Measurements from ENCODE around the gene XCR1. TPM values are rescaled to one million over a fixed set of nuclear protein-coding genes. Genes with fewer than 3 reads are reported as not detected.

Gene XCR1
- total and polyA plus RNA-seq, 4 donors: not detected

- H3K36me3 ChIP-seq (ENCODE audit: control insufficient read depth, insufficient read depth, low read length): peaks cover 7% of the 10 kb centered on the region
- 35% methylated on average over 8 of the region's 8 CpGs for WGBS (ENCODE audit: insufficient coverage)
- no peaks in the 10 kb centered on the region for H3K9me3 ChIP-seq (ENCODE audit: control insufficient read depth, insufficient read depth, low read length)
- H3K27ac ChIP-seq (ENCODE audit: low read depth, low read length): peak overlapping the region; percentile 63
- peak in 3 of 6 donors; percentile 12 to 91 (median 55) for DNase-seq (ENCODE audit: low read depth in 4 of 6, low spot score in 6 of 6)
- peaks cover 15% of the 10 kb centered on the region for H3K4me1 ChIP-seq (ENCODE audit: control insufficient read depth, insufficient read depth, low read length)
- no peak overlapping the region for H3K4me3 ChIP-seq (ENCODE audit: low read depth, low read length)
- no peaks in the 10 kb centered on the region for H3K27me3 ChIP-seq (ENCODE audit: control insufficient read depth, insufficient read depth, low read length)
Measured at GRCh38 chr3:45987368-45988291, 39.7 kb downstream of the XCR1 start.

DNA sequence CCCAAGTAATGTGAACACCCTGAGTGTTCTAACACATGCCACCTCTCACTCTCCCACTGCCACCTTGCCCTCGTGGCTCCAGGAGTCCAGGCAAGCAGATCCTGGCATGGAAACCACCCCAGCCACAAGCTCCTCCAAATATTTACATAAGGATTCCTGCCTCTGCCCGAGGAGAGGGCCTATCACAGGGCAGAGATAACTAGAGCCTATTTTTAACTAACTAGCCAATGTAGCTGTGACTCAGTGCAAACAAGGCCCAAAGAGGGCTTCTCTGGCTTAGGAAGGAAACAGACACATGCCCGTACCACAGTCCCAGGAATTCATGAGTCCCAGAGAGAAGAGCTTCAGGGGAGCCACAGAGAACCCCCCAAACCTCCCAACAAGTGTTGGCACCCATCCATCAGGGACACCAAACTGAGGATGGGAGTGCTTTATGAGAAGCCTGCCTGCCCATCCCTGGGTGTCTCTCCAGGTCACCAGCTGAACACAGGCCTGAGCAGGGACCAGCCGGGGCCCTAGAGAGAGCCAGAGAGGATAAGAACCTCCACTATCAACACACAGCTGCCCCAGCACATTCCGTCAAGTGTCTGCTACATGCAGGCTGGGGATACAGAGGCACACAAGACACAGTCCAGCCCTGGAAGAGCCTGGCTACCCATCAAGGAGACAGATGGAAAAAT, 40.8 kb downstream of the XCR1 start:
- Histone ChIP-seq H3K4me1 (ENCODE audit: control insufficient read depth, insufficient read depth, low read length) (peaks cover 15% of the 10 kb centered on the region), H3K36me3 (ENCODE audit: control insufficient read depth, insufficient read depth, low read length) (peaks cover 7% of the 10 kb centered on the region)
- 73% methylated on average over 3 of the region's 5 CpGs for WGBS (ENCODE audit: insufficient coverage)

GRCh38 chr3:45985532-45986302, 41.6 kb downstream of the XCR1 start:
- Histone ChIP-seq H3K4me1 (ENCODE audit: control insufficient read depth, insufficient read depth, low read length) (peaks cover 15% of the 10 kb centered on the region), H3K4me3 (ENCODE audit: low read depth, low read length) (no peak overlapping the region), H3K27ac (ENCODE audit: low read depth, low read length) (no peak overlapping the region), H3K27me3 (ENCODE audit: control insufficient read depth, insufficient read depth, low read length) (no peaks in the 10 kb centered on the region), H3K9me3 (ENCODE audit: control insufficient read depth, insufficient read depth, low read length) (no peaks in the 10 kb centered on the region), H3K36me3 (ENCODE audit: control insufficient read depth, insufficient read depth, low read length) (peaks cover 7% of the 10 kb centered on the region)
- WGBS (ENCODE audit: insufficient coverage): 87% methylated on average over 3 of the region's 13 CpGs
- DNase-seq (ENCODE audit: low read depth in 4 of 6, low spot score in 6 of 6): no peak

More for the DNA sequence above, 40.8 kb downstream of the XCR1 start:
- Histone ChIP-seq H3K9me3 (ENCODE audit: control insufficient read depth, insufficient read depth, low read length) (no peaks in the 10 kb centered on the region), H3K4me3 (ENCODE audit: low read depth, low read length) (no peak overlapping the region), H3K27ac (ENCODE audit: low read depth, low read length) (no peak overlapping the region), H3K27me3 (ENCODE audit: control insufficient read depth, insufficient read depth, low read length) (no peaks in the 10 kb centered on the region)
- DNase-seq (ENCODE audit: low read depth in 4 of 6, low spot score in 6 of 6): no peak

DNA sequence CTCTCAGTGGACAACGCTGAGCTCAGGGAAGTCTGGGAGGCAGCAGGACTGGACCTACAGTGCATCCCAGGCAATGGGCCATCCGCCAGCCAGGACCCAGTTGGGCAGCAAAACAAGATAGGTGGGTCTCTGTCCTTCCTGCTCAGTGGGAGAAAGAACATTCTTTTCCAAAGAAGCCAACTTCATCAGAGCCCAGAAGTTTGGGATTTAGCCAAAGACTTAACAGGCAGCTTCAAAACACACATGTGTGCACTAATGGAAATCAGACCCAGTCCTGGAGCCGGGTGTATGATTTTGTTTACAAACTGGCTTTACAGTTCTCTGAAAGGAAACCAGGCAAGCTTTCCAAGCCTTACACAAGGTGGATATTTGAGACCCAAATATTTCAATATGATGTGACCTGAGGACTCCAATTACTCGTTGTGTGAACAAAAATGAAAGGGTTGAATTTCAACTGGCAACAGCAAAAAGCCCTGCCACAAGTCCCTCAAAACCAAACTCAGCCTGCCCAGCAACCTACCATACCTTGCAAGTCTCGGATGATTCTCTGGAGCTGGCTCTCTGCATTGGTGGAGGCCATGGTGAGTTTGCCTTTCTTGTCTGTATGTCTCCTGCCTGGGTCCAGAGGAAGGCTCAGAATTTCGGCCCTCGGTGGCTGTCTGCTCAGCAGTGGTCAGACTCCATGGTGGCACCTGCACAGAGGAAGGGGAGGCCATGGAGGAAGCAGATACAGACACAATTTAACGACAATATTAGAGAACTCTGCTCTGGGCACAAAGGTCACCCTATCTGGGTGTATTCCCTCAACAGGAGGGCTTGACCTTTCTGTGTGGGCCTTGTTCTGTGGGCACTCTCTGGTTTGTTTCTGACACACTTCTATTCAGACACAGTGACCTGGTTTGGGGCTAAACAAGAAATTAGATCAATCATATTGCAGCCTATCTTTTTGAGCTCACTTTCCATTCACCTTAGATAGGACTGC, 42.7 kb downstream of the XCR1 start:
- WGBS (ENCODE audit: insufficient coverage): 87% methylated on average over 6 of the region's 8 CpGs
- Histone ChIP-seq H3K4me3 (ENCODE audit: low read depth, low read length) (no peak overlapping the region), H3K4me1 (ENCODE audit: control insufficient read depth, insufficient read depth, low read length) (peaks cover 15% of the 10 kb centered on the region), H3K27ac (ENCODE audit: low read depth, low read length) (no peak overlapping the region), H3K27me3 (ENCODE audit: control insufficient read depth, insufficient read depth, low read length) (no peaks in the 10 kb centered on the region), H3K9me3 (ENCODE audit: control insufficient read depth, insufficient read depth, low read length) (no peaks in the 10 kb centered on the region), H3K36me3 (ENCODE audit: control insufficient read depth, insufficient read depth, low read length) (peaks cover 7% of the 10 kb centered on the region)
- DNase-seq (ENCODE audit: low read depth in 4 of 6, low spot score in 6 of 6): peak in 1 of 6 donors; percentile 48

- H3K36me3 ChIP-seq (ENCODE audit: control insufficient read depth, insufficient read depth, low read length): peaks cover 10% of the 10 kb centered on the region
- H3K27me3 ChIP-seq (ENCODE audit: control insufficient read depth, insufficient read depth, low read length): no peaks in the 10 kb centered on the region
- H3K4me1 ChIP-seq (ENCODE audit: control insufficient read depth, insufficient read depth, low read length): peaks cover 15% of the 10 kb centered on the region
- H3K4me3 ChIP-seq (ENCODE audit: low read depth, low read length): no peak overlapping the region
- no peak for DNase-seq (ENCODE audit: low read depth in 4 of 6, low spot score in 6 of 6)
- no peaks in the 10 kb centered on the region for H3K9me3 ChIP-seq (ENCODE audit: control insufficient read depth, insufficient read depth, low read length)
- WGBS (ENCODE audit: insufficient coverage): 90% methylated on average over 3 of the region's 3 CpGs
- H3K27ac ChIP-seq (ENCODE audit: low read depth, low read length): no peak overlapping the region
Measured at GRCh38 chr3:45983770-45984169, 43.5 kb downstream of the XCR1 start.

DNA sequence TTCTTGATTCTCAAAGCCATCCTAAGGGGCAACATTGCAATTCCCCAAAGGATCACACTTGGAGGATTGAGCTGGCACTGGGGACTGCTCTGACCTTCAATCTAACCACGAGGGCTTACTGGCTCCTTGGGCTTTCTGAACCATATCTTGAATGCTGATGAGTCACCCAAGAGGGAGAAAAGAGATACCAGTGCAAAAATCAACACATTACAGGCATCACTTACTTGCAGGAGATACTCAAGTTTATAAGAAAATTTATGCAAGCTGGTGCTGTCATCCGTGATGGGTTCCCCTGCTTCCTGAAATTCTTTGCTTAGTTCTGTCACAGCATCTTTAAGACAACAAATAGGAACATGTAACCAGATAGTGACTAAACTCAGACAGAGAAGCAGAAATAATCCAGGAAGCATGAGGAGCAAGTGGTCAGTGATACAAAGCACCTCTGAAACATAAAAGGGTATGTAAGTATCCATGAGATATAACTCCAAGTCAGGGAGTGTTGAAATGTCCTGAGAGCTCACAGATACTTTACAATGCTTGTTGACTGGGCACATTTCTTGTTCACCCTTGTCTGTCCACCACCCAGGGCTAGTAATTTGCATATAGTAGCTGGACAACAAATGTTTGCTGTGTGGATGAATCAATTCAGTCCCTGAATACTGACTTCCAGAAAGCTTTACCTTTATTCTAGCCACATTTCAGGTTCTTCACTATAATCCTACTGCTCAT, 45.8 kb downstream of the XCR1 start:
- peaks cover 10% of the 10 kb centered on the region for H3K36me3 ChIP-seq (ENCODE audit: control insufficient read depth, insufficient read depth, low read length)
- no CpG with 5 or more reads among the region's 2 CpGs for WGBS (ENCODE audit: insufficient coverage)
- DNase-seq (ENCODE audit: low read depth in 4 of 6, low spot score in 6 of 6): no peak
- no peaks in the 10 kb centered on the region for H3K9me3 ChIP-seq (ENCODE audit: control insufficient read depth, insufficient read depth, low read length)
- H3K27ac ChIP-seq (ENCODE audit: low read depth, low read length): no peak overlapping the region
- H3K27me3 ChIP-seq (ENCODE audit: control insufficient read depth, insufficient read depth, low read length): no peaks in the 10 kb centered on the region
- H3K4me1 ChIP-seq (ENCODE audit: control insufficient read depth, insufficient read depth, low read length): peaks cover 4% of the 10 kb centered on the region
- no peak overlapping the region for H3K4me3 ChIP-seq (ENCODE audit: low read depth, low read length)

- peaks cover 10% of the 10 kb centered on the region for H3K36me3 ChIP-seq (ENCODE audit: control insufficient read depth, insufficient read depth, low read length)
- H3K27ac ChIP-seq (ENCODE audit: low read depth, low read length): no peak overlapping the region
- WGBS (ENCODE audit: insufficient coverage): no CpG with 5 or more reads among the region's 2 CpGs
Measured at GRCh38 chr3:45980819-45981218, 46.5 kb downstream of the XCR1 start.

DNA sequence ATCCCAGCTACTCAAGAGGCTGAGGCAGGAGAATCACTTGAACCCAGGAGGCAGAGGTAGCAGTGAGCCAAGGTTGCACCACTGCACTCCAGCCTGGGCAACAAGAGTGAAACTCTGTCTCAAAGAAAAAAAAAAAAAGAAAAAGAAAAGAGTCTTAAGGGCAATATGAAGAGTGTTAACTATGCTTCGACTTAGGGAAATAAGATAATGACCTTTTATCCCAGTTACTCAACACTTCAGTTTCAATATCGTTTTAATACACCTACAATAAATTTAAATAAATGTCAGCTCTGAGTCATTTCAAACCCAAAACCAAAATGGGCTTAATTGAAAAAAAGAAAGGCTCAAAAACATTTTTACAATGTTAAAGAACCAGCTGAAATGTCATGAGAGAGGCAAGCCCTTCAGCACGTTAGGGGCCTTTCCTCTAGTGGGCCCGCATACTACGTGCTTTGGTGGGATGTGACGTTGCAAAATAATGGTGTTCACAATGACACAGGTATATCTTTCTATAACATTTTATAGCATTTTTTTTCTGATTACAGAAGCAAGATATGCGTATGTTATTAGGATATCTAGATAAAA, 47.0 kb downstream of the XCR1 start:
- WGBS (ENCODE audit: insufficient coverage): no CpG with 5 or more reads among the region's 7 CpGs
- H3K4me1 ChIP-seq (ENCODE audit: control insufficient read depth, insufficient read depth, low read length): no peaks in the 10 kb centered on the region
- no peak overlapping the region for H3K27ac ChIP-seq (ENCODE audit: low read depth, low read length)
- H3K36me3 ChIP-seq (ENCODE audit: control insufficient read depth, insufficient read depth, low read length): peaks cover 10% of the 10 kb centered on the region
- H3K27me3 ChIP-seq (ENCODE audit: control insufficient read depth, insufficient read depth, low read length): no peaks in the 10 kb centered on the region
- DNase-seq (ENCODE audit: low read depth in 4 of 6, low spot score in 6 of 6): no peak
- no peak overlapping the region for H3K4me3 ChIP-seq (ENCODE audit: low read depth, low read length)
- H3K9me3 ChIP-seq (ENCODE audit: control insufficient read depth, insufficient read depth, low read length): no peaks in the 10 kb centered on the region

More at GRCh38 chr3:45980819-45981218, 46.5 kb downstream of the XCR1 start:
- H3K27me3 ChIP-seq (ENCODE audit: control insufficient read depth, insufficient read depth, low read length): no peaks in the 10 kb centered on the region
- H3K4me3 ChIP-seq (ENCODE audit: low read depth, low read length): no peak overlapping the region
- no peaks in the 10 kb centered on the region for H3K4me1 ChIP-seq (ENCODE audit: control insufficient read depth, insufficient read depth, low read length)
- no peak for DNase-seq (ENCODE audit: low read depth in 4 of 6, low spot score in 6 of 6)
- no peaks in the 10 kb centered on the region for H3K9me3 ChIP-seq (ENCODE audit: control insufficient read depth, insufficient read depth, low read length)

All from spinal cord (tissue), 10 donors.